HepG2 (cell line): ENCODE data around the gene SH3D19. TPM values are rescaled to one million over a fixed set of nuclear protein-coding genes. Genes with fewer than 3 reads are reported as not detected.

Experiments used
- ATAC-seq: fragments of 200-7000 bp; cut with Tn5 transposase; 3 replicates; pipeline ENCODE4 v1.9.1; 2020; ENCODE audit warnings: mild to moderate bottlenecking, moderate library complexity
- BruUV-seq: library from RNA; stranded (reverse); fragments of 400-500 nt; replicated peaks from 2 replicates; lab custom pipeline; 2021; lab: Mats Ljungman, UMichigan
- CTCF ChIA-PET: fragments of 300-600 bp; formaldehyde crosslinking; extraction: SDS; loops from one replicate; lab custom pipeline; 2021; ENCODE audit warnings: low total read pairs, inconsistent platforms, low intra/inter-chr PET ratio; lab: Yijun Ruan, JAX
- POLR2A ChIA-PET: fragments of 350-600 bp; sonication (Branson Sonifier 250); formaldehyde crosslinking; loops from one replicate; lab custom pipeline; 2020; ENCODE audit warnings: antibody characterized with exemption, inconsistent platforms; lab: Yijun Ruan, JAX
- DNase-seq: peaks from one replicate; pipeline ENCODE4 v3.0.0-alpha.2; 2015; ENCODE audit warnings: low spot score
- FAIRE-seq: peaks from 3 replicates; lab custom pipeline; 2011; peaks lifted over from hg19 to GRCh38; lab: Jason Lieb, UNC
- H2AFZ ChIP-seq: one replicate; pipeline ENCODE4 v1.6.1; 2011; ENCODE audit warnings: low read length, inconsistent platforms
- H3K27ac ChIP-seq: fragments of 300-600 bp; 3 replicates; pipeline ENCODE4 v1.8.0; 2011; ENCODE audit warnings: mixed run types, mild to moderate bottlenecking, mixed read lengths, low read length, inconsistent platforms; ENCODE audit not compliant: insufficient read depth; ENCODE audit errors: extremely low read length
- H3K27me3 ChIP-seq, 2 experiments: fragments of 200-600 bp in 1 of 2; 2 replicates in 1 of 2; 3 replicates in 1 of 2; pipeline versions ENCODE4 v1.6.0 to v1.8.0; 2011; ENCODE audit warnings: low read length in 2 of 2, mild to moderate bottlenecking in 2 of 2, moderate library complexity in 2 of 2, inconsistent platforms in 1 of 2; ENCODE audit not compliant: insufficient read depth in 2 of 2, control insufficient read depth in 1 of 2
- H3K36me3 ChIP-seq, 2 experiments: fragments of 200-600 bp in 1 of 2; replicated peaks in 1 of 2; 2 replicates in 1 of 2; 3 replicates in 1 of 2; pipeline versions ENCODE4 v1.5.1 to v1.8.0; 2011; ENCODE audit warnings: low read length in 2 of 2, inconsistent platforms in 1 of 2; ENCODE audit not compliant: insufficient read depth in 2 of 2, control insufficient read depth in 1 of 2
- H3K4me1 ChIP-seq: 2 replicates; pipeline ENCODE4 v1.5.1; 2012; ENCODE audit warnings: low read length, inconsistent platforms; ENCODE audit not compliant: insufficient read depth
- H3K4me2 ChIP-seq: 2 replicates; pipeline ENCODE4 v1.6.0; 2011; ENCODE audit warnings: low read depth, low read length, inconsistent platforms
- H3K4me3 ChIP-seq, 3 experiments: fragments of 200-600 bp in 1 of 3; sonication (generic), shearing (Covaris generic) in 1 of 3; replicated peaks in 1 of 3; 2 replicates each; pipeline ENCODE4 v1.5.1; 2011 to 2016; ENCODE audit warnings: low read length in 3 of 3, inconsistent platforms in 2 of 3, low read depth in 2 of 3, mild to moderate bottlenecking in 2 of 3, control low read depth in 1 of 3, mixed read lengths in 1 of 3; ENCODE audit not compliant: insufficient read depth in 1 of 3
- H3K79me2 ChIP-seq: one replicate; pipeline ENCODE4 v1.6.1; 2011; ENCODE audit warnings: low read length, inconsistent platforms; ENCODE audit not compliant: insufficient read depth
- H3K9ac ChIP-seq: 2 replicates; pipeline ENCODE4 v1.6.0; 2011; ENCODE audit warnings: mild to moderate bottlenecking, low read depth, low read length, inconsistent platforms; ENCODE audit not compliant: insufficient read depth
- H3K9me3 ChIP-seq: 2 replicates; pipeline ENCODE4 v1.5.1; 2012; ENCODE audit warnings: mild to moderate bottlenecking, low read length
- H4K20me1 ChIP-seq: 2 replicates; pipeline ENCODE4 v1.6.0; 2011; ENCODE audit warnings: inconsistent platforms, mild to moderate bottlenecking, low read length, moderate library complexity; ENCODE audit not compliant: insufficient read depth
- ATF2 ChIP-seq: sonication (generic); formaldehyde crosslinking; IDR thresholded peaks from 2 replicates; pipeline ENCODE4 v1.4.0; 2020; ENCODE audit warnings: missing genetic modification reagents
- E2F5 ChIP-seq: sonication (generic); formaldehyde crosslinking; conservative IDR thresholded peaks from 2 replicates; pipeline ENCODE4 v1.4.0; 2020; ENCODE audit warnings: missing genetic modification reagents
- FOXA3 ChIP-seq: IDR thresholded peaks from 2 replicates; pipeline ENCODE4 v1.6.1; 2016; ENCODE audit warnings: missing genetic modification reagents, missing compliant biosample characterization
- GMEB1 ChIP-seq: sonication (generic); formaldehyde crosslinking; IDR thresholded peaks from 2 replicates; pipeline ENCODE4 v1.5.1; 2020; ENCODE audit warnings: missing genetic modification reagents, mild to moderate bottlenecking, borderline replicate concordance
- HNRNPUL1 ChIP-seq: fragments of 200-400 bp; formaldehyde crosslinking; IDR thresholded peaks from 2 replicates; pipeline ENCODE4 v1.6.1; 2017; ENCODE audit warnings: low read depth, mild to moderate bottlenecking, low read length, moderate library complexity
- NCOR1 ChIP-seq: fragments of 200-600 bp; sonication (generic); IDR thresholded peaks from 2 replicates; pipeline ENCODE4 v1.7.0; 2017; ENCODE audit warnings: antibody characterized with exemption, low read length, borderline replicate concordance
- ZNF383 ChIP-seq: sonication (generic); formaldehyde crosslinking; IDR thresholded peaks from 2 replicates; pipeline ENCODE4 v1.4.0; 2020; ENCODE audit warnings: missing genetic modification reagents, mild to moderate bottlenecking, borderline replicate concordance
- ZNF484 ChIP-seq: sonication (generic); formaldehyde crosslinking; IDR thresholded peaks from 2 replicates; pipeline ENCODE4 v1.5.1; 2020; ENCODE audit warnings: mild to moderate bottlenecking, low read depth, missing genetic modification reagents, borderline replicate concordance
- ZNF572 ChIP-seq: sonication (generic); formaldehyde crosslinking; IDR thresholded peaks from 2 replicates; pipeline ENCODE4 v1.5.1; 2020; ENCODE audit warnings: mild to moderate bottlenecking, missing genetic modification reagents
- ZNF878 ChIP-seq: sonication (generic); formaldehyde crosslinking; IDR thresholded peaks from 2 replicates; pipeline ENCODE4 v1.8.1; 2023; ENCODE audit warnings: mild to moderate bottlenecking, missing genetic modification reagents, moderate library complexity
- WGBS: methylation state at CpG from one replicate; pipeline ENCODE4 v1.1.6; 2017; ENCODE audit warnings: low lambda C conversion rate; 5-methylcytosine and 5-hydroxymethylcytosine counted together
- in situ Hi-C: cut with HindIII; loops from 2 replicates; pipeline ENCODE4 v1.10.0; 2017; ENCODE audit warnings: low pct_unique_long_range_greater_than_20kb; ENCODE audit not compliant: extremely low pct_ligation_motif_present
- intact Hi-C: fragments of 100-400 bp; cut with micrococcal nuclease; formaldehyde crosslinking; loops from one replicate; pipeline ENCODE4 v1.10.0; 2022; ENCODE audit not compliant: unreplicated experiment
- polyA plus RNA-seq, 8 experiments: library from polyadenylated mRNA; depleted of rRNA in 3 of 8; stranded (reverse) in 7 of 8; unstranded in 1 of 8; fragments of >200 nt; fragmentation: Illumina TruSeq in 4 of 8; extraction: Trizol in 4 of 8; gene quantifications; 2 replicates each; pipeline versions ENCODE4 v1.2.1 to v1.2.3, GENCODE V29; 2011 to 2016; ENCODE audit warnings: low read depth in 4 of 8, missing spikeins in 1 of 8, mixed read lengths in 1 of 8; ENCODE audit not compliant: insufficient read depth in 1 of 8
- total RNA-seq, 5 experiments: library from RNA; depleted of rRNA; stranded (reverse); fragments of >200 nt; fragmentation: Illumina TruSeq; extraction: Trizol; gene quantifications; 2 replicates each; pipeline ENCODE4 v1.2.3, GENCODE V29; 2016; ENCODE audit warnings: low read depth in 1 of 5
- TF ChIP-seq, protein P1 (sequence below): IDR thresholded peaks from 2 replicates; pipeline ENCODE4 v1.6.1; 2016

SH3D19 gene
- total and polyA plus RNA-seq, 2 of the 13 experiments (the other 11 are each of a cell fraction or from before 2014, with no cell fraction given): 31.2 to 38.0 TPM

- TF ChIP-seq ZNF383 (CRISPR knock-in tag) (no peak), HNRNPUL1 (no peak), ATF2 (no peak)
- TF ChIP-seq, all 625 proteins: peak for 0
Measured at GRCh38 chr4:151114986-151115385, 210.4 kb downstream of the SH3D19 start (continued).

- in situ Hi-C loops: loop anchor here (10.0 to 25.0 kb wide), 2 partner anchors 248 to 490 kb away; no protein-coding TSS in a partner anchor
- intact Hi-C loops: no loop called here
- no peak for ATAC-seq
- FAIRE-seq: no peak
- Histone ChIP-seq H3K27me3 (no peaks in the 10 kb centered on the region), H2AFZ (no peak overlapping the region), H3K4me3 (no peak overlapping the region), H3K4me2 (no peak overlapping the region), H3K4me1 (peaks cover 11% of the 10 kb centered on the region), H3K9me3 (no peaks in the 10 kb centered on the region), H3K27ac (no peak overlapping the region), H3K36me3 (peaks cover 2 to 10% of the 10 kb centered on the region in 2 experiments; a peak in 3 of 5 replicates), H3K79me2 (no peaks in the 10 kb centered on the region), H4K20me1 (no peaks in the 10 kb centered on the region), H3K9ac (no peak overlapping the region)
- WGBS: 95% methylated on average over 3 of the region's 3 CpGs
- DNase-seq: no peak
- ChIA-PET CTCF (no interaction called here), POLR2A (interaction anchor here (1.8 kb wide), 1 partner anchor 14 kb away, joined by 4 read pairs; no protein-coding TSS in a partner anchor)
- no peak for TF ChIP-seq ZNF878 (CRISPR knock-in tag)
- TF ChIP-seq E2F5 (CRISPR knock-in tag): no peak
- TF ChIP-seq FOXA3 (CRISPR knock-in tag): no peak
- TF ChIP-seq ZNF572 (CRISPR knock-in tag): no peak
- TF ChIP-seq ZNF484 (CRISPR knock-in tag): no peak
- no peak for TF ChIP-seq NCOR1
- TF ChIP-seq, protein P1, sequence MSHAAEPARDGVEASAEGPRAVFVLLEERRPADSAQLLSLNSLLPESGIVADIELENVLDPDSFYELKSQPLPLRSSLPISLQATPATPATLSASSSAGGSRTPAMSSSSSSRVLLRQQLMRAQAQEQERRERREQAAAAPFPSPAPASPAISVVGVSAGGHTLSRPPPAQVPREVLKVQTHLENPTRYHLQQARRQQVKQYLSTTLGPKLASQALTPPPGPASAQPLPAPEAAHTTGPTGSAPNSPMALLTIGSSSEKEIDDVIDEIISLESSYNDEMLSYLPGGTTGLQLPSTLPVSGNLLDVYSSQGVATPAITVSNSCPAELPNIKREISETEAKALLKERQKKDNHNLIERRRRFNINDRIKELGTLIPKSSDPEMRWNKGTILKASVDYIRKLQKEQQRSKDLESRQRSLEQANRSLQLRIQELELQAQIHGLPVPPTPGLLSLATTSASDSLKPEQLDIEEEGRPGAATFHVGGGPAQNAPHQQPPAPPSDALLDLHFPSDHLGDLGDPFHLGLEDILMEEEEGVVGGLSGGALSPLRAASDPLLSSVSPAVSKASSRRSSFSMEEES (CRISPR knock-in tag): no peak
- no peak for TF ChIP-seq GMEB1 (CRISPR knock-in tag)
- BruUV-seq: no TSS peak
Measured at GRCh38 chr4:151114338-151114737, 211.1 kb downstream of the SH3D19 start.
